Spleen (tissue), 11 donors: Measurements from ENCODE around the gene CD34. TPM values are rescaled to one million over a fixed set of nuclear protein-coding genes. Genes with fewer than 3 reads are reported as not detected.
"Not testable (repeated sequence)": the region's sequence is repeated elsewhere in the genome, so short reads cannot be mapped to it uniquely, and the experiment has no call there.

Experiments used
- DNase-seq: peaks from one replicate; pipeline ENCODE4 v3.0.0-alpha.2; 2020
- H3K27ac ChIP-seq, 8 donors: fragments of 200-600 bp; sonication (generic) in 7 of 8; 1 replicate in 4 of 8; 2 replicates in 4 of 8; pipeline versions ENCODE4 v1.5.0 to v1.8.0; 2016 to 2021; ENCODE audit warnings: inconsistent platforms in 4 of 8, mild to moderate bottlenecking in 4 of 8, moderate library complexity in 1 of 8
- H3K27me3 ChIP-seq, 7 donors: fragments of 200-600 bp; sonication (generic) in 6 of 7; replicated peaks in 1 of 7; 1 replicate in 4 of 7; 2 replicates in 3 of 7; pipeline versions ENCODE4 v1.5.0 to v1.8.0; 2016 to 2021; ENCODE audit warnings: inconsistent platforms in 3 of 7, mild to moderate bottlenecking in 1 of 7
- H3K36me3 ChIP-seq, 6 donors: fragments of 200-600 bp; sonication (generic) in 5 of 6; 1 replicate in 4 of 6; 2 replicates in 2 of 6; pipeline versions ENCODE4 v1.5.0 to v1.8.0; 2016 to 2021; ENCODE audit warnings: inconsistent platforms in 2 of 6
- H3K4me1 ChIP-seq, 6 donors: fragments of 200-600 bp; sonication (generic) in 5 of 6; 1 replicate in 3 of 6; 2 replicates in 3 of 6; pipeline versions ENCODE4 v1.5.0 to v1.8.0; 2016 to 2021; ENCODE audit warnings: inconsistent platforms in 3 of 6
- H3K4me3 ChIP-seq, 8 donors: fragments of 200-600 bp; sonication (generic) in 7 of 8; 1 replicate in 4 of 8; 2 replicates in 4 of 8; pipeline versions ENCODE4 v1.5.0 to v1.8.0; 2016 to 2021; ENCODE audit warnings: inconsistent platforms in 4 of 8, mild to moderate bottlenecking in 4 of 8, moderate library complexity in 2 of 8
- H3K9me3 ChIP-seq, 8 donors: fragments of 200-600 bp; sonication (generic) in 7 of 8; 1 replicate in 4 of 8; 2 replicates in 4 of 8; pipeline versions ENCODE4 v1.5.0 to v1.8.0; 2016 to 2021; ENCODE audit warnings: inconsistent platforms in 4 of 8
- POLR2A ChIP-seq, 3 donors: fragments of 450-650 bp; IDR thresholded peaks; one replicate each; pipeline ENCODE4 v1.5.1; 2017; ENCODE audit warnings: antibody characterized with exemption in 3 of 3, mild to moderate bottlenecking in 1 of 3
- POLR2AphosphoS5 ChIP-seq, 3 donors: sonication (generic); formaldehyde crosslinking; IDR thresholded peaks; one replicate each; pipeline ENCODE4 v1.5.1; 2017; ENCODE audit warnings: antibody characterized with exemption in 3 of 3
- WGBS, 5 donors: extraction: QIAGEN DNeasy Blood & Tissue Kit in 3 of 5; methylation state at CpG; one replicate each; pipeline versions ENCODE4 v1.1.5 to v1.1.7; 2013 to 2018; 5-methylcytosine and 5-hydroxymethylcytosine counted together
- intact Hi-C: fragments of 100-400 bp; cut with DNase I; formaldehyde crosslinking; loops from one replicate; pipeline ENCODE4 v1.15.0; 2023; ENCODE audit warnings: low total_unique reads
- polyA plus RNA-seq, 3 donors: library from polyadenylated mRNA; stranded (reverse); fragments of 200-250 nt; gene quantifications; one replicate each; pipeline ENCODE4 v1.2.1, GENCODE V29; 2013
- total RNA-seq, 7 donors: library from RNA; depleted of rRNA in 3 of 7; stranded (reverse); fragments of >200 nt in 3 of 7; fragmentation: NEBNext Ultra II Directional in 4 of 7; extraction: Animal tissue kit (Norgen Biotek cat#: 25700) in 4 of 7; gene quantifications; one replicate each; pipeline versions ENCODE4 v1.1.0 to v1.2.1, GENCODE V29; 2016 to 2021
- TF ChIP-seq, protein P1 (sequence below), 11 experiments: fragments of 200-600 bp in 7 of 11; fragments of 450-650 bp in 4 of 11; sonication (generic) in 4 of 11; IDR thresholded peaks in 8 of 11; conservative IDR thresholded peaks in 3 of 11; 1 replicate in 7 of 11; 2 replicates in 4 of 11; pipeline versions ENCODE4 v1.4.0 to v1.8.0; 2016 to 2021; ENCODE audit warnings: antibody characterized with exemption in 11 of 11, inconsistent platforms in 4 of 11, mild to moderate bottlenecking in 1 of 11
- donor health status: healthy with polysubstance abuse.
- donor health status: DM: no; HTN: no; CAD: no; lungs with moderate emphysema.
- donor health status: DM: no; HTN: no; CAD: no.
- donor health status: Bipolar disorder and iron deficiency.
- donor health status: healthy.
- donor health status: DM: no; HTN: no; CAD: no.
- donor health status: DM: yes; HTN: yes; CAD: no.

CD34 gene
- total and polyA plus RNA-seq, 10 donors, result 5.1 to 31.5 (median 17.5) TPM

- Histone ChIP-seq H3K4me1 (peaks cover 11 to 50% (median 32%) of the 10 kb centered on the region in 6 donors), H3K4me3 (no peak overlapping the region), H3K27me3 (no peaks in the 10 kb centered on the region), H3K36me3 (no peaks in the 10 kb centered on the region), H3K27ac (no peak overlapping the region), H3K9me3 (no peaks in the 10 kb centered on the region)
- WGBS, 5 donors, result 81 to 100% (median 100%) methylated on average over 1 of the region's 1 CpG
- TF ChIP-seq POLR2A (IDR thresholded peaks at IDR 0.05) (no peak), POLR2AphosphoS5 (IDR thresholded peaks at IDR 0.05) (no peak)
- TF ChIP-seq, protein P1, sequence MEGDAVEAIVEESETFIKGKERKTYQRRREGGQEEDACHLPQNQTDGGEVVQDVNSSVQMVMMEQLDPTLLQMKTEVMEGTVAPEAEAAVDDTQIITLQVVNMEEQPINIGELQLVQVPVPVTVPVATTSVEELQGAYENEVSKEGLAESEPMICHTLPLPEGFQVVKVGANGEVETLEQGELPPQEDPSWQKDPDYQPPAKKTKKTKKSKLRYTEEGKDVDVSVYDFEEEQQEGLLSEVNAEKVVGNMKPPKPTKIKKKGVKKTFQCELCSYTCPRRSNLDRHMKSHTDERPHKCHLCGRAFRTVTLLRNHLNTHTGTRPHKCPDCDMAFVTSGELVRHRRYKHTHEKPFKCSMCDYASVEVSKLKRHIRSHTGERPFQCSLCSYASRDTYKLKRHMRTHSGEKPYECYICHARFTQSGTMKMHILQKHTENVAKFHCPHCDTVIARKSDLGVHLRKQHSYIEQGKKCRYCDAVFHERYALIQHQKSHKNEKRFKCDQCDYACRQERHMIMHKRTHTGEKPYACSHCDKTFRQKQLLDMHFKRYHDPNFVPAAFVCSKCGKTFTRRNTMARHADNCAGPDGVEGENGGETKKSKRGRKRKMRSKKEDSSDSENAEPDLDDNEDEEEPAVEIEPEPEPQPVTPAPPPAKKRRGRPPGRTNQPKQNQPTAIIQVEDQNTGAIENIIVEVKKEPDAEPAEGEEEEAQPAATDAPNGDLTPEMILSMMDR (IDR thresholded peaks at IDR 0.05 in 8 of 11, conservative IDR thresholded peaks at IDR 0.05 in 3 of 11), result no peak
- intact Hi-C loops, result no loop called here
- no peak for DNase-seq
Measured at GRCh38 chr1:207878939-207879338, 32.0 kb downstream of the CD34 start.

DNA sequence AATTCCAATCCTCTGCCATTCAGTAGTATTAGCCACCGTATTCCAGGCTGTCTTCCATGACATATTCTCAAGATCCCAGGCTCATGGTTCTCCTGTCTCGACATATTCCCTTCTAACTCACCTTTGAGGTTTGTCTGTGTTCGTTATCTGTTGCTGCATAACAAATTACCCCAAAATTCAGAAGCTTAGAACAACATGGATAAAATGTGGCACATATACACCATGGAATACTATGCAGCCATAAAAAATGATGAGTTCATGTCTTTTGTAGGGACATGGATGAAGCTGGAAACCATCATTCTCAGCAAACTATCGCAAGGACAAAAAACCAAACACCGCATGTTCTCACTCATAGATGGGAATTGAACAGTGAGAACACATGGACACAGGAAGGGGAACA, 33.0 kb downstream of the CD34 start:
- 89 to 96% (median 91%) methylated on average over 3 to 5 of the region's 5 CpGs for WGBS, 5 donors
- H3K9me3 ChIP-seq, H3K27me3 ChIP-seq, H3K4me3 ChIP-seq, H3K36me3 ChIP-seq, H3K27ac ChIP-seq, intact Hi-C loops, DNase-seq: not testable (repeated sequence)
- H3K4me1 ChIP-seq, result peaks cover 13 to 50% (median 32%) of the 10 kb centered on the region in 6 donors

DNA sequence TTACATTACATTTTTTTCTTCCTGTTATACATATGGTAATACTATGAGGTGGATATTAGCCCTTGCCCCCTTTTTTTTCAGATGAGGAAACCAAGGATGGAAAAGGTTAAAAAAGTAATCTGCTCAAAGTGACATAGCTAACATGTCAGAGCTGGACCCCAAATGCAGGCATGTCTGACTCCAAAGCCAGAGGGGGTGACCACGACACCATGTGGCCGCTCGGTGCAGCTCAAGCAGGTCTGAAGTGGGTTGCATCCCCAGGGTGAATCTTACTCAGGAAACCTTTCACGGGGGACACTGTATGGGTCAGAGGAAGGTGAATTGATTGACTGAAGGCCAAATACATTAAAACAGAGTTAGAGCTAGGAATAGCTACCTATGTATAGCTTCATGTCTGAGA, 34.8 kb downstream of the CD34 start:
- no peak for DNase-seq
- H3K9me3 ChIP-seq, result no peaks in the 10 kb centered on the region
- no peaks in the 10 kb centered on the region for H3K27me3 ChIP-seq
- H3K27ac ChIP-seq, result no peak overlapping the region
- no peak overlapping the region for H3K4me3 ChIP-seq
- peaks cover 14 to 56% (median 41%) of the 10 kb centered on the region in 6 donors for H3K4me1 ChIP-seq
- H3K36me3 ChIP-seq, result no peaks in the 10 kb centered on the region
- TF ChIP-seq POLR2A (IDR thresholded peaks at IDR 0.05), result no peak
- TF ChIP-seq, protein P1 (IDR thresholded peaks at IDR 0.05 in 8 of 11, conservative IDR thresholded peaks at IDR 0.05 in 3 of 11), result peak in 5 of 11 experiments; percentile 10 to 31 (median 26)
- 50 to 56% (median 52%) methylated on average over 4 of the region's 4 CpGs for WGBS, 5 donors
- intact Hi-C loops, result no loop called here

- Histone ChIP-seq H3K36me3 (no peaks in the 10 kb centered on the region), H3K4me1 (peaks cover 14 to 62% (median 47%) of the 10 kb centered on the region in 6 donors), H3K4me3 (no peak overlapping the region), H3K27ac (peak overlapping the region in 1 of 8 donors; percentile 9), H3K27me3 (no peaks in the 10 kb centered on the region), H3K9me3 (no peaks in the 10 kb centered on the region)
- intact Hi-C loops, result no loop called here
- 39 to 61% (median 58%) methylated on average over 4 of the region's 4 CpGs for WGBS, 5 donors
- TF ChIP-seq POLR2AphosphoS5 (IDR thresholded peaks at IDR 0.05) (no peak), POLR2A (IDR thresholded peaks at IDR 0.05) (no peak)
- TF ChIP-seq, protein P1 (IDR thresholded peaks at IDR 0.05 in 8 of 11, conservative IDR thresholded peaks at IDR 0.05 in 3 of 11), result no peak
- DNase-seq, result no peak
Measured at GRCh38 chr1:207875532-207875931, 35.4 kb downstream of the CD34 start.
